HG02981 (cell line): Measurements from ENCODE around the gene BCAP29.
"Not testable (repeated sequence)": the region's sequence is repeated elsewhere in the genome, so short reads cannot be mapped to it uniquely, and the experiment has no call there.

Experiments used
- ATAC-seq: cut with Tn5 transposase; IDR thresholded peaks from one replicate; pipeline ENCODE4 v1.9.1; 2021; ENCODE audit warnings: mild to moderate bottlenecking, moderate library complexity; ENCODE audit not compliant: unreplicated experiment

The BCAP29 gene

GRCh38 chr7:107579885-107580715 lies at the start of gene BCAP29:
TSS of gene BCAP29 (plus strand) at chr7:107580246. CDS start at chr7:107580773, 527 bp downstream.
- peak; percentile 88 for ATAC-seq

- no peak for ATAC-seq
Observed at GRCh38 chr7:107530751-107531150, 49.3 kb upstream of the BCAP29 start.

GRCh38 chr7:107534139-107534538 lies 45.9 kb upstream of the BCAP29 start:
- no peak for ATAC-seq

GRCh38 chr7:107537228-107537627 lies 42.8 kb upstream of the BCAP29 start:
- not testable (repeated sequence) for ATAC-seq

- ATAC-seq: no peak
Observed at GRCh38 chr7:107538001-107538400, 42.0 kb upstream of the BCAP29 start.

- ATAC-seq: no peak
Observed at GRCh38 chr7:107543338-107543993, 36.6 kb upstream of the BCAP29 start.

- no peak for ATAC-seq
Observed at GRCh38 chr7:107544848-107545591, 35.0 kb upstream of the BCAP29 start.

- no peak for ATAC-seq
Observed at GRCh38 chr7:107551936-107552335, 28.1 kb upstream of the BCAP29 start.

GRCh38 chr7:107555893-107556292 lies 24.2 kb upstream of the BCAP29 start:
- ATAC-seq: no peak

- ATAC-seq: no peak
Observed at GRCh38 chr7:107559864-107560263, 20.2 kb upstream of the BCAP29 start.

GRCh38 chr7:107560898-107561516 lies 19.0 kb upstream of the BCAP29 start:
- no peak for ATAC-seq

- peak; percentile 42 for ATAC-seq
Observed at GRCh38 chr7:107563081-107563774, 16.8 kb upstream of the BCAP29 start.

- peak; percentile 96 for ATAC-seq
Observed at GRCh38 chr7:107563775-107564552, 16.1 kb upstream of the BCAP29 start, which contains the start of the genes COG5 and DUS4L. TSS of gene COG5 (minus strand) at chr7:107563920. CDS start at chr7:107563896, 24 bp downstream. TSS of gene DUS4L (plus strand) at chr7:107563971. CDS start at chr7:107567071, 3,100 bp downstream.

GRCh38 chr7:107564553-107565298 lies 15.3 kb upstream of the BCAP29 start:
- no peak for ATAC-seq

GRCh38 chr7:107570298-107570697 lies 9.7 kb upstream of the BCAP29 start:
- ATAC-seq: no peak

- no peak for ATAC-seq
Observed at GRCh38 chr7:107573537-107573936, 6.5 kb upstream of the BCAP29 start.

GRCh38 chr7:107579554-107579884 lies 527 bp upstream of the BCAP29 start:
- no peak for ATAC-seq

GRCh38 chr7:107580716-107581383 lies 804 bp downstream of the BCAP29 start:
- ATAC-seq: no peak
